Central memory CD8-positive, alpha-beta T cell (primary cell): ENCODE measurements around the gene STAT6.
"Not testable (repeated sequence)": the region's sequence is repeated elsewhere in the genome, so short reads cannot be mapped to it uniquely, and the experiment has no call there.

Experiments
- ATAC-seq: fragments of 150-1000 bp; cut with Tn5 transposase; replicated peaks from 2 replicates; pipeline ENCODE4 v1.10.0; 2022; ENCODE audit warnings: mild to moderate bottlenecking, moderate FRiP score, moderate number of reproducible peaks; ENCODE audit not compliant: poor library complexity, severe bottlenecking; ENCODE audit errors: extremely low read depth
- DNase-seq, 2 donors: peaks; one replicate each; pipeline ENCODE4 v3.0.0; 2021; ENCODE audit warnings: low spot score in 2 of 2
- H3K27ac Mint-ChIP-seq: one replicate; pipeline ENCODE4 v1.8.0; 2022; ENCODE audit warnings: low read depth, mild to moderate bottlenecking, moderate library complexity, mixed read lengths
- H3K27me3 Mint-ChIP-seq: one replicate; pipeline ENCODE4 v1.8.0; 2022; ENCODE audit warnings: mixed read lengths
- H3K36me3 Mint-ChIP-seq: one replicate; pipeline ENCODE4 v1.8.0; 2022; ENCODE audit warnings: mild to moderate bottlenecking, moderate library complexity, mixed read lengths; ENCODE audit not compliant: insufficient read depth
- H3K4me1 Mint-ChIP-seq: one replicate; pipeline ENCODE4 v1.8.0; 2022; ENCODE audit warnings: mixed read lengths
- H3K4me3 Mint-ChIP-seq: one replicate; pipeline ENCODE4 v1.8.0; 2022; ENCODE audit warnings: mild to moderate bottlenecking, moderate library complexity, mixed read lengths
- H3K9me3 Mint-ChIP-seq: one replicate; pipeline ENCODE4 v1.8.0; 2022; ENCODE audit warnings: mixed read lengths

The STAT6 gene

DNA sequence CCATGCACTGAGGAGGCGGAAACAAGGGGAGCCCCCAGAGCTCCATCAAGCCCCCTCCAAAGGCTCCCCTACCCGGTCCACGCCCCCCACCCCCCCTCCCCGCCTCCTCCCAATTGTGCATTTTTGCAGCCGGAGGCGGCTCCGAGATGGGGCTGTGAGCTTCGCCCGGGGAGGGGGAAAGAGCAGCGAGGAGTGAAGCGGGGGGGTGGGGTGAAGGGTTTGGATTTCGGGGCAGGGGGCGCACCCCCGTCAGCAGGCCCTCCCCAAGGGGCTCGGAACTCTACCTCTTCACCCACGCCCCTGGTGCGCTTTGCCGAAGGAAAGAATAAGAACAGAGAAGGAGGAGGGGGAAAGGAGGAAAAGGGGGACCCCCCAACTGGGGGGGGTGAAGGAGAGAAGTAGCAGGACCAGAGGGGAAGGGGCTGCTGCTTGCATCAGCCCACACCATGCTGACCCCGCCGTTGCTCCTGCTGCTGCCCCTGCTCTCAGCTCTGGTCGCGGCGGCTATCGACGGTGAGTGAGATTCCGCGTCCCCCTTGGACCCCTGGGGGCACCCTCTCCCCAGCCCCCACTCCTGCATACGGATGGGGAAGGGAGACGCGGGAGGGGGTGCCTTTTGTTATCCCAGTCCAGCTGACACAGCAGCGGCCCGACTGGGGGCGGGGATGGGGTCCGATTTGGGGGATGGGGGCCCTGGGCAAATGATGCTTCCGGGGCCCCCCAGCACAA, 17.5 kb upstream of the STAT6 start:
- ATAC-seq = no peak
- Mint-ChIP-seq H3K27me3 (peaks cover 14% of the 10 kb centered on the region), H3K9me3 (no peaks in the 10 kb centered on the region), H3K27ac (peak overlapping the region; percentile 83), H3K4me1 (peaks cover 6% of the 10 kb centered on the region), H3K4me3 (peak overlapping the region; percentile 84), H3K36me3 (peaks cover 5% of the 10 kb centered on the region)
- DNase-seq = no peak

DNA sequence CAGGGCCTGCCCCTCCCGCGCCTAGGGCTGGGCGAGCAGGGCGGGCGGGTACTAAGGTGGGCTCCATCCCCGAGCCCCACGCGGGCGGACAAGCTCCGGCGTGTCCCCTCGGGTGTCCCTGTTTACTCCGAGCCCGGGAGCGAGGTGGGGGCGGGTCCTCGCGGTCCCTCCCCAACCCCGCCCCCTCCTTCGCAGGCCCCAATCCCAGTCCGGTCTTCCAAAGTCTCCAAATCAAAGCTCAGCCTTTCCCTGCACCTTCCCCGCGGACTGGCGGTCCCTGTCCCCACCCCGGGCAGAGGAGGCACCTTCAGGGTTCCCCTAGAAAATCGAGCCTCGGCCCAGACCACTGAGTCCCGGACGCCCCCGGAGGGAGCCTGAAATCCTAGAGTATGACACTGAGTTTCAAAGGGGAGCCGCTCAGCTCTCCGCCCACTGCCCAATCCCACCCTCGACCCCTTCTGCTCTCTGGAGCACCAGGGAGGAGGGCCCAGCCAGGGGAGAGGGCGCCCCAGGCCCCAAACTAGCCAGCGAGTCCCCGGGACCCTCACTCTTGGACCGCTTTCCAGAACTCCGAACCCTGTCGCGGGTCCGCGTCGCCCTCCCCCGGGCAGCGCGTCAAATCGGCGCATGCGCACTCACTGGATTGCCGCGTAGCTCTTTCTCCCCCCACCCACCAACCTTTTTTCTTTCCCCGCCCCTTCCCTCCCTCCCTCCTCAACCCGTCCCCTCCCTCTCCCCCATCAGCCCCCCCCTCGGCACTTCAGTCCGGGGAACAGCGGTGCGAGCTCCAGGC, 16.8 kb upstream of the STAT6 start, which contains the start of gene LRP1:
Gene LRP1 (plus strand): TSS at position 758 of the 793 bp plus-strand sequence. CDS start 482 bp downstream, outside the sequence.
- H3K4me3 Mint-ChIP-seq = peak within 1 kb of the TSS; percentile 84
- H3K4me1 Mint-ChIP-seq = peaks cover 6% of the 10 kb centered on the region
- no peaks in the 10 kb centered on the region for H3K9me3 Mint-ChIP-seq
- H3K27me3 Mint-ChIP-seq = peaks cover 14% of the 10 kb centered on the region
- peak; percentile 35 to 57 for DNase-seq
- ATAC-seq = peak; percentile 66
- H3K27ac Mint-ChIP-seq = peak within 1 kb of the TSS; percentile 83
- H3K36me3 Mint-ChIP-seq = peaks cover 5% of the 10 kb centered on the region

DNA sequence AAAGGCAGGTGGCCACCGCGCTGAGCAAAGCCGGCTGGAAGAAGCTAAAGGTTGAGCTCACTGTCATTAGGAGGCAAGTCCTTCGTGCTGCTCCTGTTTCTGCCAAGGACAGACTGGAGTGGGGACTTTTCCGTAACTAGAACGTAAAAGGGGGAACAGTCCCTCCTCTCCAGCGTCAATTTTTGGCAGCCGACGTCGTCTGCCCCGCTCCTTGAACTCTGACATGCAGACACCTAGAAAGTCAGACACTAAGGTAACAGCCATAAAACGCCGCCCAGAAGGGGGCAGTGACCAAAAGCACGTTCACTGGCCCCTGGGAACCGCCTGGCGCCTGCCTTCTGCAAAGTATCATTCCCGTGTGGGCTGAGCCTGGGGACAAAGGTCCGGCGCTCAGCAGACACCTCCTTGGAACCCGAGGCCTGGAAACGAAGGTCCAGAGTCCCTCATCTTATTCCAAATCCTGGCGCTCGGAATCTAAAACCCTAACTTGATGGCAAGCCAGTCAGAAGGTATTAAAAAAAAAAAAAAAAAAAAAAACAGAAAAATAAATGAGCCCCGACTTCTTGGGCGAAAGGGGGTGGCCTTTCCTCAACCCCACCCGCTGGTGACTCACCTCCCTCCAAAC, 16.1 kb upstream of the STAT6 start:
- H3K9me3 Mint-ChIP-seq = no peaks in the 10 kb centered on the region
- H3K4me3 Mint-ChIP-seq = peak overlapping the region; percentile 84
- no peak overlapping the region for H3K27ac Mint-ChIP-seq
- peaks cover 5% of the 10 kb centered on the region for H3K36me3 Mint-ChIP-seq
- peaks cover 6% of the 10 kb centered on the region for H3K4me1 Mint-ChIP-seq
- ATAC-seq = no peak
- DNase-seq = no peak
- H3K27me3 Mint-ChIP-seq = peaks cover 14% of the 10 kb centered on the region

DNA sequence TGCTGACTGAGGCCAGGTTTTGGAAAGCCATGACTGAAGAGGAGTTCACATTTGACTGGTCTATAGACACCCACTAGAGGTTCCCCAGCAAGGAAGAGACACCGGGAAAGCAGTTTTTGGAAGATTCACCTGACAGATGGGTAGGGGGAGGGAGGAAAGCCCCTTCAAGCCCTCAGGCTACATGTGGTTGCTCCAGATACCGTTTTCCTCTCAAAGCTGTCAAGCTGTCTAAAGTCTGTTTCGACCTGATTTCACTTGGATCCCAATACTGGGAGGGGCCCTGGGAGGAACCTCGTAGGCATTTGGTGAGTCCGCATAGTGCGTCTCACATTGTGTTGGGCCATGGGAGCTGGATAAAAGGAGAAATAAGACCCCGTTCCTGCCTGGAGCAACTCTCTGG, 15.4 kb upstream of the STAT6 start:
- no peak overlapping the region for H3K27ac Mint-ChIP-seq
- ATAC-seq (no peak), DNase-seq (no peak)
- no peaks in the 10 kb centered on the region for H3K9me3 Mint-ChIP-seq
- H3K4me1 Mint-ChIP-seq = peaks cover 6% of the 10 kb centered on the region
- peaks cover 14% of the 10 kb centered on the region for H3K27me3 Mint-ChIP-seq
- H3K36me3 Mint-ChIP-seq = peaks cover 5% of the 10 kb centered on the region
- H3K4me3 Mint-ChIP-seq = peak overlapping the region; percentile 84

DNA sequence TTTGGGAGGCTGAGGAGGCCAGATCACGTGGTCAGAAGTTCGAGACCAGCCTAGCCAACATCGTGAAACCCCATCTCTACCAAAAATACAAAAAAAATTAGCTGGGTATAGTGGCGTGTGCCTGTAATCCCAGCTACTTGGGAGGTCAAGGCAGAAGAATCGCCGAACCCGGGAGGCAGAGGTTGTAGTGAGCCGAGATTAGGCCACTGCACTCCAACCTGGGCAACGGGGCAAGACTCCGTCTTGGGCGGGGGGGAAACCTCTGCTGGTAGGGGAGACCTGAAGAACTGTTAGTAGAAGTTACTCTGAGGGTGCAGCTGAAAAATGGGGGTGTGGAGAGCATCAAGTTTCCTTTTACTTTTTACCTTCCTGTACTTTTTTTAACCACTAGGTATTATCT, 14.9 kb upstream of the STAT6 start:
- peak overlapping the region; percentile 7 for H3K4me3 Mint-ChIP-seq
- H3K4me1 Mint-ChIP-seq = peaks cover 6% of the 10 kb centered on the region
- no peaks in the 10 kb centered on the region for H3K9me3 Mint-ChIP-seq
- H3K36me3 Mint-ChIP-seq = peaks cover 5% of the 10 kb centered on the region
- no peak for DNase-seq
- no peak overlapping the region for H3K27ac Mint-ChIP-seq
- ATAC-seq = no peak
- peaks cover 12% of the 10 kb centered on the region for H3K27me3 Mint-ChIP-seq

DNA sequence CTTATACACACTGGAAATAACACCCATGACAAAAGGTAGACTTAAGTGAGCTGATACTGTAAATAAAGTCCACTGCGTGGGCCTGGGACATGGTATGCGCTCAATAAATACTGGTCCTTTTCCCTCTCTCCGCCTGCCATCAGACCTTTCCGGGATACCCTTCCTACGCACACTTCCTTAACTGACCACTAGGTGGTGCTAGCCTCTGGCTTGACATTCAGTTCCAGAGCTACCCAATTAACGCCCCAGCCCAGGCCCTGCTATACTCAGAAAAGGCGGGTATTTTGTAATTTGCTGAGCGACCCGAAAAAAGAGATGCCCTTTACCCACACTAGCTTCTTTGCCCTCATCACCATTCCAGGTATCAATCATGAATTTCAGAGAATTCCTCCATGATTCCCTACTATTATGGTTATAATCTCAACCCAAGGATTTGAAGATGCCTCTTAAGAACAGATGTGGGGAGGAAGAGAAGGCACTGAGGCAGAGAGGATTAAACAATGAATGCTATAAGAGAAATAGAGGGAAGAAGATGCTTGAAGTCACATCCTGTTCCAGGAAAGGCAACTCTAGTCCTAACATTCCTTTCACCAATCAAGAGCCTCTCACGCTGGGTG, 13.2 kb upstream of the STAT6 start:
- H3K4me1 Mint-ChIP-seq = peaks cover 6% of the 10 kb centered on the region
- no peak overlapping the region for H3K4me3 Mint-ChIP-seq
- DNase-seq = peak; percentile 60 to 66
- H3K9me3 Mint-ChIP-seq = no peaks in the 10 kb centered on the region
- H3K27me3 Mint-ChIP-seq = no peaks in the 10 kb centered on the region
- no peak overlapping the region for H3K27ac Mint-ChIP-seq
- H3K36me3 Mint-ChIP-seq = peaks cover 5% of the 10 kb centered on the region
- ATAC-seq = peak; percentile 52

DNA sequence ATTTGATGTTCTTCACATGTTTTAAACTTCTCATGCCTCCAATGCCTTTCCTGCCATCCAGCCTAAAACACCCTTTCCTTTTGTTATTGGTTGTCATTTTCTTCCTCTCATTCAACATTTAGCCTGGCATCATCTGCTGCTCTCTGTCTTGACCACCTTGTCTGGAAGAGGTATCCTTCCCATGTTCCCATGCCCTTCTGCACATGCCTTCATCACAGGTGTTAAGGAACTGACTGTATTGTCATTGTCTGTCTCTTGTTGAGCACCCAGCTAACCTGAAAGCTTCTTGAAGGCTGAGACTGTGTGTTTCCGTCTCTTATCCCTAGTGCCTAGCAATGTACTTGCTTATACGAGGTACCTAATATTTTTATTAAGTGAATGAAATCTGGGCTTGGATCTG, 12.7 kb upstream of the STAT6 start:
- H3K4me3 Mint-ChIP-seq = no peak overlapping the region
- peaks cover 5% of the 10 kb centered on the region for H3K36me3 Mint-ChIP-seq
- ATAC-seq (no peak), DNase-seq (no peak)
- H3K9me3 Mint-ChIP-seq = no peaks in the 10 kb centered on the region
- H3K4me1 Mint-ChIP-seq = peaks cover 6% of the 10 kb centered on the region
- H3K27me3 Mint-ChIP-seq = no peaks in the 10 kb centered on the region
- no peak overlapping the region for H3K27ac Mint-ChIP-seq

DNA sequence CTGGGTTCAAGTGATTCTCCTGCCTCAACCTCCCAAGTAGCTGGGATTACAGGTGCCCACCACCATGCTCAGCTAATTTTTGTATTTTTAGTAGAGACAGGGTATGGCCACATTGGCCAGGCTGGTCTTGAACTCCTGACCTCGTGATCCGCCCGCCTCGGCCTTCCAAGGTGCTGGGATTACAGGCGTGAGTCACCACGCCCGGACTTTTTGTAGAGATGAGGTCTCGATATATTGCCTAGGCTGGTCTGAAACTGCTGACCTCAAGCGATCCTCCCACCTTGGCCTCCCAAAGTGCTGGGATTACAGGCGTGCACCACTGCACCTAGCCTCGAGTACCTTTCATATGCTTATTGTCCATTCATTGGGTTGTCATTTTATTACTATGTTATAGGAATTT, 9.6 kb upstream of the STAT6 start:
- not testable (repeated sequence) for H3K9me3 Mint-ChIP-seq, H3K27me3 Mint-ChIP-seq, H3K27ac Mint-ChIP-seq, ATAC-seq, H3K4me3 Mint-ChIP-seq, H3K4me1 Mint-ChIP-seq, H3K36me3 Mint-ChIP-seq, DNase-seq

DNA sequence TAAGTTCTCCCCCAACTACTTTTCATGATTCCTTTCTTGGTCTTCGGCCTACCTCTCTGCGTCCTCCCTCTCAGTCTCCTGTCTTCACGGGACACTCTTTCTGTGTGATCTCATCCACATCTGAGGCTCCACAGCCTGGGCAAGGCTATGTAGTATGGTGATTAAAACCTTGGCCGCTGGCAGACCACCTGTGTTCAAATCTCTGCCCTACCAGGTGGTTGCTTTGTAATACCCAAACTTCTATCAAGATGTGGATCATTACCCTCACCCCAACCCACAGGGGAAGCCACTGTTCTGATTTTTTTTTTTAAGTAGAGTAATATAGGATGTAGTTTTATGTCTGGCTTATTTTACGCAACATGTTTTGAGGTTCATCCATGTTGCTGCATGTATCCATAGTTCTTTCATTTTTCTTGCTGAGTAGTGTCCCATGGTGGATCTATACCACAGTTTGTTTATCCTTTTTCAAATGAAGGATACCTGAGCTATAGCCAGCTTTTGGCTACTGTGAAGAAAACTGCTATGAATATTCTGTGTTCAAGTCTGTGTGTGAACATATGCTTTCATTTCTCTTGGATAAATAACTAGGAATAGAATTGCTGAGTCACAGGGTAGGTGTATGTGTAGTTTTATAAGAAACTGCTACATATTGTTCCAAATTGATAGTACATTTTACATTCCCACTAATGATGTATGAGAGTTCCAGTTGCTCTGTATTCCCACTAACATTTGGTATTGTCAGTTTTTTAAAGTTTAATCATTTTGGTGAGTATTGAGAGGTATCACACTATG, 8.3 kb upstream of the STAT6 start:
- Mint-ChIP-seq H3K27ac (no peak overlapping the region), H3K4me1 (peaks cover 5% of the 10 kb centered on the region), H3K4me3 (no peak overlapping the region), H3K27me3 (no peaks in the 10 kb centered on the region), H3K36me3 (no peaks in the 10 kb centered on the region), H3K9me3 (no peaks in the 10 kb centered on the region)
- DNase-seq = no peak
- no peak for ATAC-seq

DNA sequence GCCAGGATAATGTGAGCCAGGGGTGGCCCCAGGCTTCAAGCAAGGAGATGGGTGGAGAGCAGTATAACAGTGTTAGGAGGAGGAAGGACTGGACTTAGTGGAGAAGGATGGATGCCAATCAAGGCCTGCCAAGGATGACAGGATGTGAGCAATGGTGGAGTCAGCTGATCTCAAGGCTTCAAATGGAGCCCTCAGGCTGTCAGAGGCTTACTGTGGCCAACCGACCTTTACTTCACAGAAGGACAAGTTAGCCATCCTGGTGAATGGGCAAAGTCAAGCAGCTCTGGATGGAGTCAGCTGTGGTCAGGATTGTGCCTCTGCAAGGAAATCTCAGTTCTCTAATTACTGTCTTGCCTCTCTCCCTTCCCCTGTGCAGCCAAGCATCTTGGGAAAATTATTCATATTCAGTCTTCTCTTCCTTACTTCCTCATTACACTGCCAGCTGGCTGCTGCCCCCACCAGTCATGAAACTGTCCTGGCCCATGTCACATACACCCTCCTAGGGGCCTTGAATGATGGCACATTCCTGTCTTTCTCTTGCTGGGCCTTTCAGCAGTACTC, 7.6 kb upstream of the STAT6 start:
- no peaks in the 10 kb centered on the region for H3K27me3 Mint-ChIP-seq
- no peaks in the 10 kb centered on the region for H3K9me3 Mint-ChIP-seq
- no peak overlapping the region for H3K27ac Mint-ChIP-seq
- DNase-seq (no peak), ATAC-seq (no peak)
- no peak overlapping the region for H3K4me3 Mint-ChIP-seq
- H3K36me3 Mint-ChIP-seq = no peaks in the 10 kb centered on the region
- no peaks in the 10 kb centered on the region for H3K4me1 Mint-ChIP-seq

DNA sequence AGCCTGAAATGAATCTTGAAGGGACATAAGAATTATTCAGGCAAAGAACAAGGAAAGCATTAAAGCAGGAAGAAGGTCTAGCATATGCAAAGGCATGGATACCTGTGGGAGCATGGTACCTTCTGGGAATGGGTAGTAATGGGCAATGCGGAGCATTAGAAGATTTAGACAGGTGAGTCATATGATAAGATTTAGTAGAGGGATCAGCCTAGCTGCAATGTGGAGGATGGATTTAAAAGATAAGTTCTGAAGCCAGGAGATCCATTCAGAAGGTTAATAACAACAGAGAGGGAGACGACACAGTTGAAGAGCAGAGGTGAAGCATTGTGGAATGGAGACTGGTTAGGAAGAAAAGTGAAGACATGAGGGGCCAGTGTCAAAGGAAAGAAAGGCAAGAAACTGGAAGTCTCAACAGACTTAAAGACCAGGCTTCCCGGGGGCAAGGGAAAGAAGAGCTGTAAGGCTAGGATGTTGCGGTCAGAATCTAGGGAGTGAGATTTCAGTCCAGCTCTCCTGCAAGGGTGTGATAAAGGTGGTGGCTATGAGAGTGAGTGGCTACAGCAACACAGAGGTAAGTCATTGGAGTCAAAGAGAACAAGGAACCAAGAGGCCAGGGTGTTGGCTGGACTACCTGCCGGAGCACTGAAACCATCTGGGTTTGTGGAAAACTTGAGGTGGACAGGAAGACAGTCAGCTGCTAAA, 5.6 kb upstream of the STAT6 start:
- no peak overlapping the region for H3K27ac Mint-ChIP-seq
- H3K4me3 Mint-ChIP-seq = no peak overlapping the region
- peaks cover 9% of the 10 kb centered on the region for H3K36me3 Mint-ChIP-seq
- no peaks in the 10 kb centered on the region for H3K9me3 Mint-ChIP-seq
- no peak for DNase-seq
- H3K27me3 Mint-ChIP-seq = no peaks in the 10 kb centered on the region
- peaks cover 11% of the 10 kb centered on the region for H3K4me1 Mint-ChIP-seq
- ATAC-seq = no peak
